ENCODE measurements around the gene MYH9.

DNA sequence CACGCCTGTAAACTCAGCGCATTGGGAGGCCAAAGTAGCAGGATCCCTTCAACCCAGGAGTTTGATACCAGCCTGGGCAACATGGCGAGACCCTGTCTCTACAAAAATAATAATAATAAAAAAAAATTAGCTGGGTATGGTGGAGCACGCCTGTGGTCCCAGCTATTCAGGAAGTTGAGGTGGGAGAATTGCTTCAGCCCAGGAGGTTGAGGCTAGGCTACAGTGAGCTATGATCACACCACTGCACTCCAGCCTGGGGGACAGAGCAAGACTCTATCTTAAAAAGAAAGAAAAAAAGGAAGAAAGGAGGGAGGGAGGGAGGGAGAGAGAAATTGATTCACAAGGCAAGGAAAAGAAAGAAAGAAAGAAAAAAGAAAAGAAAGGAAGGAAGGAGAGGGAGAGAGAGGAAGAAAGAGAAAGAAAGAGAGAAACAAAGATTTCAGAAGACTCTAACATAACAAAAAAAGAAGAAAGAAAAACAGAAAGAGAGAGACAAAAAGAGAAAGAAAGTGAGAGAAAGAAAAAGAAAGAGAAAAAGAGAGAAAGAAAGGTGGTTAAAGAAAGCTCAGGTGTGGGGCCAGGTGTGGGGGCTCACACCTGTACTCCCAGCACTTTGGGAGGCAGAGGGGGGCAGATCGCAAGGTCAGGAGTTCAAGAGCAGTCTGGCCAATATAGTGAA, 37.3 kb upstream of the MYH9 start:
- TF ChIP-seq, protein P1, sequence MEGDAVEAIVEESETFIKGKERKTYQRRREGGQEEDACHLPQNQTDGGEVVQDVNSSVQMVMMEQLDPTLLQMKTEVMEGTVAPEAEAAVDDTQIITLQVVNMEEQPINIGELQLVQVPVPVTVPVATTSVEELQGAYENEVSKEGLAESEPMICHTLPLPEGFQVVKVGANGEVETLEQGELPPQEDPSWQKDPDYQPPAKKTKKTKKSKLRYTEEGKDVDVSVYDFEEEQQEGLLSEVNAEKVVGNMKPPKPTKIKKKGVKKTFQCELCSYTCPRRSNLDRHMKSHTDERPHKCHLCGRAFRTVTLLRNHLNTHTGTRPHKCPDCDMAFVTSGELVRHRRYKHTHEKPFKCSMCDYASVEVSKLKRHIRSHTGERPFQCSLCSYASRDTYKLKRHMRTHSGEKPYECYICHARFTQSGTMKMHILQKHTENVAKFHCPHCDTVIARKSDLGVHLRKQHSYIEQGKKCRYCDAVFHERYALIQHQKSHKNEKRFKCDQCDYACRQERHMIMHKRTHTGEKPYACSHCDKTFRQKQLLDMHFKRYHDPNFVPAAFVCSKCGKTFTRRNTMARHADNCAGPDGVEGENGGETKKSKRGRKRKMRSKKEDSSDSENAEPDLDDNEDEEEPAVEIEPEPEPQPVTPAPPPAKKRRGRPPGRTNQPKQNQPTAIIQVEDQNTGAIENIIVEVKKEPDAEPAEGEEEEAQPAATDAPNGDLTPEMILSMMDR (IDR thresholded peaks at IDR 0.05), result no peak
- TF ChIP-seq EZH2 (IDR thresholded peaks at IDR 0.05; ENCODE audit: borderline replicate concordance, insufficient read depth, low read depth, low read length, poor library complexity, severe bottlenecking), result no peak
